K562 (cell line): ENCODE data around the gene C2CD2. TPM values are rescaled to one million over a fixed set of nuclear protein-coding genes. Genes with fewer than 3 reads are reported as not detected.
A peak's percentile ranks its signal among the peaks of the same experiment; 100 is the strongest.

ENCODE experiments used
- ATAC-seq: fragments of 200-7000 bp; cut with Tn5 transposase; 3 replicates; pipeline ENCODE4 v1.9.1; 2020; ENCODE audit warnings: moderate library complexity
- BruUV-seq: library from RNA; stranded (reverse); fragments of 400-500 nt; replicated peaks from 2 replicates; lab custom pipeline; 2021; lab: Mats Ljungman, UMichigan
- CTCF ChIA-PET: fragments of 300-600 bp; formaldehyde crosslinking; extraction: SDS; loops from one replicate; lab custom pipeline; 2021; ENCODE audit warnings: low intra/inter-chr PET ratio; lab: Yijun Ruan, JAX
- POLR2A ChIA-PET: fragments of 300-600, 350-650 bp; sonication (Branson Sonifier 250); formaldehyde crosslinking; extraction: SDS; loops from one replicate; lab custom pipeline; 2021; ENCODE audit warnings: antibody characterized with exemption, inconsistent platforms; lab: Yijun Ruan, JAX
- DNase-seq, 4 experiments: peaks; one replicate each; pipeline versions ENCODE4 v3.0.0 to v3.0.0-alpha.2; 2011 to 2018; ENCODE audit warnings: low spot score in 3 of 4, mixed read lengths in 3 of 4; ENCODE audit errors: extremely low read depth in 1 of 4
- FAIRE-seq: peaks from 2 replicates; lab custom pipeline; 2011; peaks lifted over from hg19 to GRCh38; lab: Jason Lieb, UNC
- H2AFZ ChIP-seq: 2 replicates; pipeline ENCODE4 v1.6.0; 2011; ENCODE audit warnings: low read depth, low read length, control low read depth, inconsistent platforms
- H3K27ac ChIP-seq: fragments of 200-600 bp; 3 replicates; pipeline ENCODE4 v1.8.0; 2011; ENCODE audit warnings: low read depth, mild to moderate bottlenecking, control low read depth, inconsistent platforms, low read length, moderate library complexity, mixed read lengths; ENCODE audit errors: extremely low read depth
- H3K27me3 ChIP-seq, 2 experiments: fragments of 300-600 bp in 1 of 2; 2 replicates in 1 of 2; 3 replicates in 1 of 2; pipeline versions ENCODE4 v1.6.0 to v1.8.0; 2011; ENCODE audit warnings: inconsistent platforms in 2 of 2, low read length in 2 of 2, mild to moderate bottlenecking in 1 of 2, mixed read lengths in 1 of 2, moderate library complexity in 1 of 2; ENCODE audit not compliant: control insufficient read depth in 2 of 2, insufficient read depth in 2 of 2
- H3K36me3 ChIP-seq: fragments of 300-600 bp; 3 replicates; pipeline ENCODE4 v1.8.0; 2011; ENCODE audit warnings: mild to moderate bottlenecking, low read length, inconsistent platforms; ENCODE audit not compliant: control insufficient read depth, insufficient read depth
- H3K4me1 ChIP-seq, 2 experiments: fragments of 200-600 bp in 1 of 2; replicated peaks in 1 of 2; 2 replicates in 1 of 2; 3 replicates in 1 of 2; pipeline versions ENCODE4 v1.5.1 to v1.8.0; 2011; ENCODE audit warnings: inconsistent platforms in 2 of 2, low read length in 2 of 2, mild to moderate bottlenecking in 1 of 2, mixed read lengths in 1 of 2, moderate library complexity in 1 of 2; ENCODE audit not compliant: control insufficient read depth in 2 of 2, insufficient read depth in 2 of 2
- H3K4me2 ChIP-seq: 2 replicates; pipeline ENCODE4 v1.6.1; 2011; ENCODE audit warnings: low read length, control low read depth, inconsistent platforms, mixed read lengths; ENCODE audit not compliant: insufficient read depth
- H3K4me3 ChIP-seq: fragments of 200-600 bp; sonication (generic), shearing (Covaris generic); 2 replicates; pipeline ENCODE4 v1.5.1; 2016; ENCODE audit warnings: control low read depth, inconsistent platforms
- H3K79me2 ChIP-seq: fragments of 200-600 bp; 3 replicates; pipeline ENCODE4 v1.8.0; 2011; ENCODE audit warnings: low read length, inconsistent platforms; ENCODE audit not compliant: control insufficient read depth, insufficient read depth
- H3K9ac ChIP-seq, 2 experiments: 2 replicates each; pipeline versions ENCODE4 v1.6.0 to v1.6.1; 2011; ENCODE audit warnings: low read depth in 2 of 2, low read length in 2 of 2, control low read depth in 1 of 2, inconsistent platforms in 1 of 2, mild to moderate bottlenecking in 1 of 2, mixed read lengths in 1 of 2; ENCODE audit not compliant: insufficient read depth in 1 of 2
- H3K9me1 ChIP-seq: one replicate; pipeline ENCODE4 v1.6.0; 2011; ENCODE audit warnings: inconsistent platforms, mild to moderate bottlenecking, low read length, moderate library complexity; ENCODE audit not compliant: control insufficient read depth, insufficient read depth
- H3K9me3 ChIP-seq: replicated peaks from 2 replicates; pipeline ENCODE4 v1.5.1; 2011; ENCODE audit warnings: low read depth, low read length, inconsistent platforms; ENCODE audit not compliant: control insufficient read depth, insufficient read depth
- H4K20me1 ChIP-seq: replicated peaks from 2 replicates; pipeline ENCODE4 v1.6.1; 2011; ENCODE audit warnings: low read length, inconsistent platforms, mixed read lengths; ENCODE audit not compliant: control insufficient read depth, insufficient read depth
- E2F8 ChIP-seq: fragments of 450-650 bp; IDR thresholded peaks from 2 replicates; pipeline ENCODE4 v1.7.1; 2018; ENCODE audit warnings: mild to moderate bottlenecking, low read depth; ENCODE audit not compliant: partially characterized antibody
- ELF4 ChIP-seq: fragments of 450-650 bp; formaldehyde crosslinking; IDR thresholded peaks from 2 replicates; pipeline ENCODE4 v1.4.0; 2022; ENCODE audit warnings: missing genetic modification characterization
- FOXM1 ChIP-seq, 2 experiments: fragments of 450-650 bp in 1 of 2; sonication (generic) in 1 of 2; formaldehyde crosslinking in 1 of 2; IDR thresholded peaks; 2 replicates each; pipeline versions ENCODE4 v1.6.1 to v1.9.0; 2017 to 2022; ENCODE audit warnings: low read depth in 2 of 2, mild to moderate bottlenecking in 2 of 2, missing genetic modification reagents in 1 of 2, moderate library complexity in 1 of 2
- KAT7 ChIP-seq: sonication (generic); formaldehyde crosslinking; IDR thresholded peaks from 2 replicates; pipeline ENCODE4 v1.8.0; 2022; ENCODE audit warnings: missing genetic modification reagents, mild to moderate bottlenecking, borderline replicate concordance
- MLLT1 ChIP-seq, 2 experiments: fragments of 450-650 bp; IDR thresholded peaks; 2 replicates each; pipeline ENCODE4 v1.6.1; 2016
- SMARCB1 ChIP-seq: IDR thresholded peaks from 2 replicates; pipeline ENCODE4 v1.6.1; 2011; ENCODE audit warnings: improper control_type of control experiment, low read depth; ENCODE audit not compliant: insufficient read length
- ZNF274 ChIP-seq: IDR thresholded peaks from 2 replicates; pipeline ENCODE4 v1.6.1; 2011; ENCODE audit warnings: low read depth, mild to moderate bottlenecking, low read length, moderate library complexity, borderline replicate concordance
- WGBS: fragments of 100-300 bp; shearing (Covaris generic); methylation state at CpG from one replicate; pipeline ENCODE4 v1.1.6; 2016; ENCODE audit warnings: low coverage, mixed read lengths; ENCODE audit not compliant: insufficient coverage; ENCODE audit errors: missing lambda C conversion rate; 5-methylcytosine and 5-hydroxymethylcytosine counted together
- in situ Hi-C: fragments of 300-500 bp; cut with MboI; formaldehyde crosslinking; loops from 4 replicates; pipeline ENCODE4 v1.15.0; 2018; ENCODE audit warnings: inconsistent platforms, mixed read lengths
- intact Hi-C: fragments of 100-400 bp; cut with micrococcal nuclease; formaldehyde crosslinking; loops from 2 replicates; pipeline ENCODE4 v1.14.2; 2022
- polyA plus RNA-seq, 8 experiments: library from polyadenylated mRNA; depleted of rRNA in 4 of 8; stranded (reverse) in 5 of 8; unstranded in 3 of 8; fragments of >200 nt; fragmentation: Nextera tagmentation in 2 of 8; fragmentation: Illumina TruSeq in 1 of 8; extraction: Ambion mirVana in 2 of 8; extraction: Trizol in 1 of 8; gene quantifications; 2 replicates each; pipeline versions ENCODE4 v1.2.1 to v1.2.3, GENCODE V29; 2011 to 2014; ENCODE audit warnings: inconsistent platforms in 1 of 8, missing spikeins in 1 of 8
- total RNA-seq, 7 experiments: library from RNA; depleted of rRNA in 6 of 7; stranded (reverse); fragments of >200 nt in 6 of 7; fragmentation: Illumina TruSeq in 2 of 7; extraction: Trizol in 2 of 7; gene quantifications; 2 replicates each; pipeline versions ENCODE4 v1.2.1 to v1.2.3, GENCODE V29; 2011 to 2021; ENCODE audit warnings: low replicate concordance in 1 of 7
- TF ChIP-seq, protein P1 (sequence below), 2 experiments: fragments of 450-650 bp; conservative IDR thresholded peaks; 2 replicates each; pipeline ENCODE4 v1.6.1; 2017; ENCODE audit warnings: mild to moderate bottlenecking in 2 of 2, moderate library complexity in 2 of 2
- TF ChIP-seq, protein P2 (sequence below): fragments of 250-450 bp; sonication (Bioruptor Pico); IDR thresholded peaks from 2 replicates; pipeline ENCODE4 v1.5.0; 2021; ENCODE audit warnings: mild to moderate bottlenecking, moderate library complexity

C2CD2 gene
- total and polyA plus RNA-seq, 9 of the 15 experiments (the other 6 are each of a cell fraction or from before 2014, with no cell fraction given), result 1.3 to 21.6 (median 12.1) TPM

GRCh38 chr21:41875086-41875485 lies 78.7 kb downstream of the C2CD2 start:
- intact Hi-C loops, result loop anchor here (5.0 to 10.0 kb wide), 2 partner anchors 82 to 140 kb away; partner anchors contain the start of gene ZBTB21
- in situ Hi-C loops, result no loop called here
- Histone ChIP-seq H3K4me3 (no peak overlapping the region), H4K20me1 (no peaks in the 10 kb centered on the region), H3K36me3 (peaks cover 12% of the 10 kb centered on the region; the same call in 2 of the 3 replicates), H3K4me1 (peaks cover 19 to 30% of the 10 kb centered on the region in 2 experiments), H3K9me1 (peaks cover 3% of the 10 kb centered on the region), H3K27me3 (no peaks in the 10 kb centered on the region), H3K9me3 (no peaks in the 10 kb centered on the region), H3K27ac (no peak overlapping the region), H2AFZ (no peak overlapping the region), H3K4me2 (no peak overlapping the region), H3K79me2 (peaks cover 39% of the 10 kb centered on the region), H3K9ac (peak overlapping the region in 1 of 2 experiments; percentile 41; a peak in 1 of 4 replicates)
- ATAC-seq (no peak), DNase-seq (no peak), FAIRE-seq (no peak)
- ChIA-PET CTCF (no interaction called here), POLR2A (interaction anchor here (0.6 to 1.0 kb wide), 2 partner anchors 10 to 234 kb away, joined by 3 to 4 read pairs; no protein-coding TSS in a partner anchor)
- WGBS, result 98% methylated on average over 7 of the region's 8 CpGs
- no TSS peak for BruUV-seq
- TF ChIP-seq ZNF274, result no peak
- TF ChIP-seq SMARCB1, result no peak
- TF ChIP-seq, protein P1, sequence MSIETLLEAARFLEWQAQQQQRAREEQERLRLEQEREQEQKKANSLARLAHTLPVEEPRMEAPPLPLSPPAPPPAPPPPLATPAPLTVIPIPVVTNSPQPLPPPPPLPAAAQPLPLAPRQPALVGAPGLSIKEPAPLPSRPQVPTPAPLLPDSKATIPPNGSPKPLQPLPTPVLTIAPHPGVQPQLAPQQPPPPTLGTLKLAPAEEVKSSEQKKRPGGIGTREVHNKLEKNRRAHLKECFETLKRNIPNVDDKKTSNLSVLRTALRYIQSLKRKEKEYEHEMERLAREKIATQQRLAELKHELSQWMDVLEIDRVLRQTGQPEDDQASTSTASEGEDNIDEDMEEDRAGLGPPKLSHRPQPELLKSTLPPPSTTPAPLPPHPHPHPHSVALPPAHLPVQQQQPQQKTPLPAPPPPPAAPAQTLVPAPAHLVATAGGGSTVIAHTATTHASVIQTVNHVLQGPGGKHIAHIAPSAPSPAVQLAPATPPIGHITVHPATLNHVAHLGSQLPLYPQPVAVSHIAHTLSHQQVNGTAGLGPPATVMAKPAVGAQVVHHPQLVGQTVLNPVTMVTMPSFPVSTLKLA (conservative IDR thresholded peaks at IDR 0.05), result no peak
- TF ChIP-seq, protein P2, sequence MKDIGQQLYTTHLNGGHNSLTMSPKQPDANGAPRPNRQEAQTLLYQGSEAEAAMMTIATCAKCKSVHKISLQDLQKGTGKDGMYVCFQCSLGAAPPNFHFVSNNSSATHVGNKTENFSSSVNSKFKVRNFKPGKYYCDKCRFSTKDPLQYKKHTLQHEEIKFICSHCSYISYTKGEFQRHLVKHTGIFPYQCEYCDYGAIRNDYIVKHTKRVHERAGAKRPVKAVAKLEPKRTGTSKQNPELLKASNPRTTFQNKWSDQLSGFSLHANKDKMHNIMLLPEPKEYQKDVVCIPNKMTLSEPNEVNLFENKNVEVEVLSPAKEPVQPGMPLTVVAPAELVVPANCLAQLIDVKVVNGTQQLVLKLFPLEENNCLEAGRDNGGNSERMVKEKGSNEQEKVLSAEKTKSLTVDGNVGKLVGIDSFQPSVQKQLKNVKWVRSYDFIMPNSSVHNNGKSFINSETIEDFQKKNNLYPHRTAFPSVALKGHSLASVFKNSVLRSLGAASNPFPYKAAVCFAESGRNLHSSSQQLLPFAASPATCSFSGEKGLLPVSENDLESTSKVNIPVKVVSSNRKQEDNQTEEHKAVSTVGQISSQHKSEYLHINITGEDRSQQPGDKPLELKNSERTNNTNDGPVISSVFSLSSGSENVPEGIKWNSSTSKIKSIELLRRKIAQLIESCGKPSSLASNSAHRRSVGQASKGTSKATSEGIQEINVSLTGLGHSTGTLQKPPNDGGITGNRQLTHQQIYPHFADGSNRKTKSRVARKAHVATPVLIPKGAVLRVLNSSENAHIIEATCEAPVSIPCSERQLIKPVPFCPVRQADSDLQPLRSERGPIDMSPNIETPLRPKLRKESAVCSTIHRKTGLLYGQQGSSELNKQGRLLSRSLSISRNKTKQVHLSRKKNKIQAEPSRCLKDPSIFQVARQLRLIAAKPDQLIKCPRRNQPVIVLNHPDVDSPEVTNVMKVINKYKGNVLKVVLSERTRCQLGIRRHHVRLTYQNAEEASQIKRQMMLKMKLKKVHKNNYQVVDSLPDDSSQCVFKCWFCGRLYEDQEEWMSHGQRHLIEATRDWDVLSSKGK, result no peak
- TF ChIP-seq MLLT1 (IDR thresholded peaks at IDR 0.05), result no peak
- TF ChIP-seq KAT7 (CRISPR knock-in tag), result no peak
- TF ChIP-seq FOXM1 (IDR thresholded peaks at IDR 0.05; ENCODE audit: low read depth), result no peak
- TF ChIP-seq FOXM1 (CRISPR knock-in tag; IDR thresholded peaks at IDR 0.05; ENCODE audit: low read depth), result no peak
- TF ChIP-seq ELF4 (CRISPR knock-in tag), result no peak
- no peak for TF ChIP-seq E2F8
